LNCaP clone FGC (cell line): ENCODE results near the gene CACNA1B.

ENCODE experiments used
- DNase-seq: peaks from one replicate; pipeline ENCODE4 v3.0.0-alpha.2; 2011; ENCODE audit warnings: low read depth
- H3K4me3 ChIP-seq: 2 replicates; pipeline ENCODE4 v1.5.1; 2011; ENCODE audit warnings: mild to moderate bottlenecking, low read depth, low read length, control low read depth
- CTCF ChIP-seq: IDR thresholded peaks from 2 replicates; pipeline ENCODE4 v1.5.1; 2012; ENCODE audit warnings: mild to moderate bottlenecking; ENCODE audit not compliant: control insufficient read depth, insufficient read depth; ENCODE audit errors: extremely low read depth

CACNA1B gene

GRCh38 chr9:138074516-138074915, 196.9 kb downstream of the CACNA1B start:
- no peak overlapping the region for H3K4me3 ChIP-seq
- no peak for TF ChIP-seq CTCF
- no peak for DNase-seq

GRCh38 chr9:138075496-138075895, 197.9 kb downstream of the CACNA1B start:
- no peak for DNase-seq
- no peak overlapping the region for H3K4me3 ChIP-seq
- no peak for TF ChIP-seq CTCF

- no peak overlapping the region for H3K4me3 ChIP-seq
- DNase-seq, result no peak
- no peak for TF ChIP-seq CTCF
These were observed 198.5 kb downstream of the CACNA1B start for GRCh38 chr9:138075961-138076649.

- TF ChIP-seq CTCF, result no peak
- DNase-seq, result no peak
- no peak overlapping the region for H3K4me3 ChIP-seq
These were observed 199.0 kb downstream of the CACNA1B start for GRCh38 chr9:138076650-138077009.

GRCh38 chr9:138077126-138077525, 199.5 kb downstream of the CACNA1B start:
- no peak for TF ChIP-seq CTCF
- no peak for DNase-seq
- no peak overlapping the region for H3K4me3 ChIP-seq

- H3K4me3 ChIP-seq, result no peak overlapping the region
- DNase-seq, result no peak
- TF ChIP-seq CTCF, result no peak
These were observed 200.4 kb downstream of the CACNA1B start for GRCh38 chr9:138077898-138078540.

- no peak for DNase-seq
- no peak overlapping the region for H3K4me3 ChIP-seq
- no peak for TF ChIP-seq CTCF
These were observed 201.3 kb downstream of the CACNA1B start for GRCh38 chr9:138078846-138079245.
